OCI-LY7 (cell line): Measurements from ENCODE around the gene QSER1.

ENCODE experiments used
- EZH2phosphoT487 ChIP-seq: fragments of 200-600 bp; sonication (generic); IDR thresholded peaks from 2 replicates; pipeline ENCODE4 v1.6.1; 2018; ENCODE audit warnings: low read depth, borderline replicate concordance, mild to moderate bottlenecking, mixed run types, antibody characterized with exemption, low read length, moderate library complexity, mixed read lengths
- TF ChIP-seq, protein P1 (sequence below): fragments of 200-600 bp; sonication (generic); conservative IDR thresholded peaks from 2 replicates; pipeline ENCODE4 v1.5.1; 2014; ENCODE audit warnings: mild to moderate bottlenecking, antibody characterized with exemption, low read length, moderate library complexity, mixed read lengths

- TF ChIP-seq, protein P1, sequence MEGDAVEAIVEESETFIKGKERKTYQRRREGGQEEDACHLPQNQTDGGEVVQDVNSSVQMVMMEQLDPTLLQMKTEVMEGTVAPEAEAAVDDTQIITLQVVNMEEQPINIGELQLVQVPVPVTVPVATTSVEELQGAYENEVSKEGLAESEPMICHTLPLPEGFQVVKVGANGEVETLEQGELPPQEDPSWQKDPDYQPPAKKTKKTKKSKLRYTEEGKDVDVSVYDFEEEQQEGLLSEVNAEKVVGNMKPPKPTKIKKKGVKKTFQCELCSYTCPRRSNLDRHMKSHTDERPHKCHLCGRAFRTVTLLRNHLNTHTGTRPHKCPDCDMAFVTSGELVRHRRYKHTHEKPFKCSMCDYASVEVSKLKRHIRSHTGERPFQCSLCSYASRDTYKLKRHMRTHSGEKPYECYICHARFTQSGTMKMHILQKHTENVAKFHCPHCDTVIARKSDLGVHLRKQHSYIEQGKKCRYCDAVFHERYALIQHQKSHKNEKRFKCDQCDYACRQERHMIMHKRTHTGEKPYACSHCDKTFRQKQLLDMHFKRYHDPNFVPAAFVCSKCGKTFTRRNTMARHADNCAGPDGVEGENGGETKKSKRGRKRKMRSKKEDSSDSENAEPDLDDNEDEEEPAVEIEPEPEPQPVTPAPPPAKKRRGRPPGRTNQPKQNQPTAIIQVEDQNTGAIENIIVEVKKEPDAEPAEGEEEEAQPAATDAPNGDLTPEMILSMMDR: no peak
- no peak for TF ChIP-seq EZH2phosphoT487
Observed at GRCh38 chr11:32884023-32884422, 8.6 kb upstream of the QSER1 start.
